Measurements from ENCODE around the gene RAET1G.
"Not testable (repeated sequence)": the region's sequence is repeated elsewhere in the genome, so short reads cannot be mapped to it uniquely, and the experiment has no call there.

Gene RAET1G

DNA sequence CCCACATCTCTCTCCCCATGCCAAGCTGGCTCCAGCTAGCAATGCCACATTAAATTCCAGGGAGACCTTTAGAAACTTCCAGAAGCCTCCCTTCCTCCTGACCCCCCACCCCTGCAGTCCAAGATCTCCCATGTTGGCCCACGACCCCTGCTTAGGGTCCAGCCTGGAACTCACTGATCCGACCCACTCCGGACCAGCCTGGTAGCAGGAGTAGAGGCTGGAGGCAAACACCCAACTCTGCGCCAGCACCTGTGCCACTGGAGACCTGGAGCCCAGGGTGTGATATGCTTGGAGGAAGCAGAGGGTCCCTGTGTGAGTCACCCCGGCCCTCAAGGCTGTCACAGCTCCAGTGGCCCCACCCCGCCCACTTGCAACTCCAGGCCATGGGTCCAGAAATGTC, 37.6 kb upstream of the RAET1G start:
- Histone ChIP-seq H3K27me3 (replicated peaks; ENCODE audit: control insufficient read depth, insufficient read depth, low read length) (peaks cover 5% of the 10 kb centered on the region), H3K36me3 (ENCODE audit: control insufficient read depth, insufficient read depth, low read length) (no peaks in the 10 kb centered on the region), H3K4me3 (replicated peaks; ENCODE audit: low read depth, low read length) (no peak overlapping the region)
- DNase-seq (ENCODE audit: extremely low read depth, insufficient read length), result no peak
- TF ChIP-seq, protein P1, sequence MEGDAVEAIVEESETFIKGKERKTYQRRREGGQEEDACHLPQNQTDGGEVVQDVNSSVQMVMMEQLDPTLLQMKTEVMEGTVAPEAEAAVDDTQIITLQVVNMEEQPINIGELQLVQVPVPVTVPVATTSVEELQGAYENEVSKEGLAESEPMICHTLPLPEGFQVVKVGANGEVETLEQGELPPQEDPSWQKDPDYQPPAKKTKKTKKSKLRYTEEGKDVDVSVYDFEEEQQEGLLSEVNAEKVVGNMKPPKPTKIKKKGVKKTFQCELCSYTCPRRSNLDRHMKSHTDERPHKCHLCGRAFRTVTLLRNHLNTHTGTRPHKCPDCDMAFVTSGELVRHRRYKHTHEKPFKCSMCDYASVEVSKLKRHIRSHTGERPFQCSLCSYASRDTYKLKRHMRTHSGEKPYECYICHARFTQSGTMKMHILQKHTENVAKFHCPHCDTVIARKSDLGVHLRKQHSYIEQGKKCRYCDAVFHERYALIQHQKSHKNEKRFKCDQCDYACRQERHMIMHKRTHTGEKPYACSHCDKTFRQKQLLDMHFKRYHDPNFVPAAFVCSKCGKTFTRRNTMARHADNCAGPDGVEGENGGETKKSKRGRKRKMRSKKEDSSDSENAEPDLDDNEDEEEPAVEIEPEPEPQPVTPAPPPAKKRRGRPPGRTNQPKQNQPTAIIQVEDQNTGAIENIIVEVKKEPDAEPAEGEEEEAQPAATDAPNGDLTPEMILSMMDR (IDR thresholded peaks at IDR 0.05; ENCODE audit: insufficient read depth, low read length, poor library complexity, severe bottlenecking), result no peak

DNA sequence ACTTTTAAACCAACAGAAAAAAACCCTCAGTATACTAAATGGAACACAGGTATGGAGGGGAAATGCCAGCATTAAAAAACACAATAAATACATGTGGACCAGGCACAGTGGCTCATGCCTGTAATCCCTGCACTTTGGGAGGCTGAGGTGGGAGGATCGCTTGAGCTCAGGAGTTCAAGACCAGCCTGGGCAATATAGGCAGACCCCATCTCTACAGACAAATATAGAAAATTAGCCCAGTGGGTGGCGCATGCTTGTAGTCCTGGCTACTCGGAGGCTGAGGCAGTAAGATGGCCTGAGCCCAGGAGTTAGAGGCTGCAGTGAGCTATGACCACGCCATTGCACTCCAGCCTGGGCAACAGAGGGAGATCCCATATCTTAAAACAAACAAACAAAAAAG, 36.9 kb upstream of the RAET1G start:
- not testable (repeated sequence) for H3K4me3 ChIP-seq (replicated peaks; ENCODE audit: low read depth, low read length); DNase-seq (ENCODE audit: extremely low read depth, insufficient read length); H3K36me3 ChIP-seq (ENCODE audit: control insufficient read depth, insufficient read depth, low read length); H3K27me3 ChIP-seq (replicated peaks; ENCODE audit: control insufficient read depth, insufficient read depth, low read length)

- not testable (repeated sequence) for DNase-seq (ENCODE audit: extremely low read depth, insufficient read length); H3K4me3 ChIP-seq (replicated peaks; ENCODE audit: low read depth, low read length); H3K36me3 ChIP-seq (ENCODE audit: control insufficient read depth, insufficient read depth, low read length); H3K27me3 ChIP-seq (replicated peaks; ENCODE audit: control insufficient read depth, insufficient read depth, low read length)
These were observed 35.2 kb upstream of the RAET1G start for GRCh38 chr6:149958124-149958523.

DNA sequence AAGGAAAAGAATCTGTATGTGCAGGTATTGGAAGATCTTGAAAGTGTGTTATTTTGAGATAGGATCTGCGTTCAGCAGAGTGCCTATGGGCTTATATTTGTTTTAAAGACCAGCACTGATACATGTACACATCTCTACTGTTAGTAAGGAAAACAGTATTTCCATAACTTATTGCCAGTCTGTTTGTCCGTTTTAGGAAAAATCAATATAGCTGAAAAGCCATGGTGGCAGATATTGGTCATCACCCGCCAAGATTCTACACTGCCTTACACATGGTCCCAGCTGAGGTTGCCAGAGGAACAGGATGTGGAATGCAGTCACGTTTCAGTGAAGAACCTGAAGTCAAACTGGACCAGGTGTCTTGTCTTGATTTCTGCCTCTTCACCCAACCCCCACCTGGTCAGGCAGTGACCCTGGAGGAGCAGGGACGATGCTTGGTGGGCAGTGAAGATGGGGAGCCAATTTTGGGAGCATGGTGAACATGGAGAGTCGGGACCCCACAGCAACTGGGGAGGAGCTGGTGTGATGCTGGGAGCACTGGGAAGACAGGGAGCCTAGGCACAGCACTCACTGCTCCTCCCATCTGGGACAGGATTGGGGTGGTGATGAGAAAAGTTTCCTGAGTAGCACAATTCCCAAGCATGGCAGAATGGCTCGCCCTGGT, 32.9 kb upstream of the RAET1G start:
- not testable (repeated sequence) for H3K36me3 ChIP-seq (ENCODE audit: control insufficient read depth, insufficient read depth, low read length); DNase-seq (ENCODE audit: extremely low read depth, insufficient read length); H3K4me3 ChIP-seq (replicated peaks; ENCODE audit: low read depth, low read length); H3K27me3 ChIP-seq (replicated peaks; ENCODE audit: control insufficient read depth, insufficient read depth, low read length)

- H3K4me3 ChIP-seq (replicated peaks; ENCODE audit: low read depth, low read length); DNase-seq (ENCODE audit: extremely low read depth, insufficient read length); H3K27me3 ChIP-seq (replicated peaks; ENCODE audit: control insufficient read depth, insufficient read depth, low read length); H3K36me3 ChIP-seq (ENCODE audit: control insufficient read depth, insufficient read depth, low read length): not testable (repeated sequence)
These were observed 32.2 kb upstream of the RAET1G start for GRCh38 chr6:149954984-149955653.

DNA sequence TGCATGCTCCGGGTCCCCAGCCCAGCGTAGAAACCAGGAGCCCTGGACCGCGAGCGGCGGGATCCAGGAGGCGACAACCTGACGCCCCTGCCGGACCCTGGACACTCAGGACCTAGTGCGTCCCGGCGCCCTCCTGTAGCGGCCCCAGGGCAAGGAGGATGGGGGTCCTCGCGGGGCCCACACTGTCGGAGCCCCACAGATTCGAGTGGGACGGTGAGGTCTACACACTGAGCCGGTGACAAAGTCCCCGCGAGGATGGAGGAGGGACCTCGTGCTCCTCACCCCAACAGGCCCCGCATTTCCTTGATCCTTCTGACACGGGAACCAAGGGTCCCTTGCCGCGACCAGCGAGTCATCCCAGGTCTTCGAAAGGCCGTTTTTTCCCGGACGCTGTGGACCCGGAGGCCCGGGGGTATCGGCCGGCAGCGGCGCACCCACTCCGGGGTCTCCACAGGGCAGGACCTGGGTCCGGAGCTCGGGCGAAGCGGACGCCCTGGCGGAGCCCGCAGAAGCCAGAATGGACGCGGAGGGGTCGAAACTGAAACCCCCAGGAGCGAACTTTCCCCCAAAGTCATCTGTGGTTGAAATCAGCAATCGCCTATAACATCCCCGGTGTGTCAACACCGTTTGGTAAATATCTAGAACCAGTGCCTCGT, 31.5 kb upstream of the RAET1G start:
- H3K36me3 ChIP-seq (ENCODE audit: control insufficient read depth, insufficient read depth, low read length); H3K27me3 ChIP-seq (replicated peaks; ENCODE audit: control insufficient read depth, insufficient read depth, low read length); H3K4me3 ChIP-seq (replicated peaks; ENCODE audit: low read depth, low read length); DNase-seq (ENCODE audit: extremely low read depth, insufficient read length): not testable (repeated sequence)

DNA sequence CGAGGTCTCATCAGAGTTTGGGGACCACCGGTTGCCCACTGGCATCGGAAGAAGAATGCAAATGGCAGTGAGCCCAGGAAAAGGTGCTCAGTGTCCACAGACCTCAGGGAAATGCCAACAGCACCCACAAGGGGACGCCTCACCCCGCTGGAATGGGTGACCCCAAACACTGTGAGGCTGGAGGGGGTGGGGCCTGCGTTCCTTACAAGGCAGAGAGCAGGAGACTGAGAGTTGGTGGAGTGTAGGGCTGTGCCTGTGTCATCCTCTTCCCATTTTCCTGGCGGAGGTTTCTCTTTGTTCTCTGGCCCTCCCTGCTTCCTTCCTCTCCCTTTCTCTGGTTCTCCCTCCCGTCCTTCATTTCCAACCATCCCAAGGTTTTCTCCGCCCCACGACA, 31.0 kb upstream of the RAET1G start:
- not testable (repeated sequence) for DNase-seq (ENCODE audit: extremely low read depth, insufficient read length); H3K27me3 ChIP-seq (replicated peaks; ENCODE audit: control insufficient read depth, insufficient read depth, low read length); H3K4me3 ChIP-seq (replicated peaks; ENCODE audit: low read depth, low read length); H3K36me3 ChIP-seq (ENCODE audit: control insufficient read depth, insufficient read depth, low read length)

DNA sequence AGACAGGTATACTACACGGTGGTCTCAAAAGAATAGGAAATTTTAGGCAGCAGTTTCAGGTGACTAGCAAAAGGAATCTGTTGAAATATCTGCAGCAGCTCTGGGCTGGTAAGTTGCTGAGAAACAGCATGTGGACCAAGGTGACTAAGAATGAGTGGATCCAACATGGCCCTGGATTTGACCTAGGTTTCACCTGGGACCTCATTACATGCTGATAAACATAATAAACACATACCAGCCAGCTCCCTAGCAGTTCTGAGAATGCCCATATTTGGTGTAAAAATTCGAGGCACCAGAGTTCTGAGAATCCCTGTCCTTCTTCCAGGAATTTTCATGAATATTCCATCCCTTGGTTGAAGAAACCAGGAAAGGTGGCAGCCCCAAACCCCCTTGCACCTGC, 30.5 kb upstream of the RAET1G start:
- H3K27me3 ChIP-seq (replicated peaks; ENCODE audit: control insufficient read depth, insufficient read depth, low read length); DNase-seq (ENCODE audit: extremely low read depth, insufficient read length); H3K4me3 ChIP-seq (replicated peaks; ENCODE audit: low read depth, low read length); H3K36me3 ChIP-seq (ENCODE audit: control insufficient read depth, insufficient read depth, low read length): not testable (repeated sequence)

DNA sequence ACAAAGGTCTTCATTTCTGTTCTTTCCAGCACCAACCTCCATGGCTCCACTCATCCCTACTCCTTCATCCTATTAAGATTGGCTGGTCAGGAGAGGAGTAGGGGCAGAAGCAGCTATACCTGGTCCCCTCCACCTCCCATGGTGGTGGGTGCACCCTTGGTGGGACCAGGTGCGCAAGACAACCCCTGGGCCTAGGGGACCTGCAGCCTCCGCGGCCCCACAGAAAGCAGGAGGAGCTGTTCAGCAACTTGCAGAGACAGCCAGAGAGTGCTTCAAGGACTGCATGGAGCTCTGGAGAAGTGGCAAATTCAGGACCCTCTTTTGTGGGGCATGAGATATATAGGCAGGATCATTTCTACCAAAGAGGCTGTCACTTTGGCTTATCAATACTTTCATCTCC, 28.7 kb upstream of the RAET1G start:
- H3K36me3 ChIP-seq (ENCODE audit: control insufficient read depth, insufficient read depth, low read length), result no peaks in the 10 kb centered on the region
- no peak for DNase-seq (ENCODE audit: extremely low read depth, insufficient read length)
- H3K27me3 ChIP-seq (replicated peaks; ENCODE audit: control insufficient read depth, insufficient read depth, low read length), result no peaks in the 10 kb centered on the region; the same call in none of the 2 replicates
- H3K4me3 ChIP-seq (replicated peaks; ENCODE audit: low read depth, low read length), result no peak overlapping the region
- TF ChIP-seq, protein P1 (IDR thresholded peaks at IDR 0.05; ENCODE audit: insufficient read depth, low read length, poor library complexity, severe bottlenecking), result no peak

Data from GM06990 (cell line).